Fibroblast of lung (primary cell): ENCODE results near the gene ANO7.

ENCODE experiments used
- EZH2 ChIP-seq: IDR thresholded peaks from 2 replicates; pipeline ENCODE4 v1.5.1; 2012; ENCODE audit warnings: low read length, control low read depth, mild to moderate bottlenecking; ENCODE audit errors: missing control alignments
- TF ChIP-seq, protein P1 (sequence below), 2 donors: IDR thresholded peaks in 1 of 2; conservative IDR thresholded peaks in 1 of 2; 1 replicate in 1 of 2; 2 replicates in 1 of 2; pipeline ENCODE4 v1.5.1; 2011 to 2012; ENCODE audit warnings: low read length in 2 of 2, control low read depth in 1 of 2, inconsistent platforms in 1 of 2, low read depth in 1 of 2, mild to moderate bottlenecking in 1 of 2

DNA sequence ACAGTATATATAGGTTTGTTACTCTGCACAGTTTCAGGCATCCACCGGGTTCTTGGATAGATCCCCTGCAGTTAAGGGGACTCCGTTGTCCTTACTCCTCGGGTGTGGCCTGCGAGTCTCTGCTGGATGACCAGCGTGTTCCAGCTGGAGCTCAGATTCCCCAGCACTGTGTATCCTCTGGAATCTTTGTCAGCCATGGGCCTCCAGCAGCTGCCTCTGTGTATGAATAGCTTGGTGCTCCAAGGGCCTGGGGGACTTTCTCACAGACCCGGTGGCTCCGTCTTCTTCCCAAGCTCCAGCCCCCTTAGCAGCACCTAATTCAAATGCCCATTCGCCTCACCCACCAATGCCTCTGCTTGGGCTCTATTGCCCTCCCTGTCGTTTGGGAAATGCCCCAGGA, 6.3 kb downstream of the ANO7 start:
- TF ChIP-seq, protein P1, sequence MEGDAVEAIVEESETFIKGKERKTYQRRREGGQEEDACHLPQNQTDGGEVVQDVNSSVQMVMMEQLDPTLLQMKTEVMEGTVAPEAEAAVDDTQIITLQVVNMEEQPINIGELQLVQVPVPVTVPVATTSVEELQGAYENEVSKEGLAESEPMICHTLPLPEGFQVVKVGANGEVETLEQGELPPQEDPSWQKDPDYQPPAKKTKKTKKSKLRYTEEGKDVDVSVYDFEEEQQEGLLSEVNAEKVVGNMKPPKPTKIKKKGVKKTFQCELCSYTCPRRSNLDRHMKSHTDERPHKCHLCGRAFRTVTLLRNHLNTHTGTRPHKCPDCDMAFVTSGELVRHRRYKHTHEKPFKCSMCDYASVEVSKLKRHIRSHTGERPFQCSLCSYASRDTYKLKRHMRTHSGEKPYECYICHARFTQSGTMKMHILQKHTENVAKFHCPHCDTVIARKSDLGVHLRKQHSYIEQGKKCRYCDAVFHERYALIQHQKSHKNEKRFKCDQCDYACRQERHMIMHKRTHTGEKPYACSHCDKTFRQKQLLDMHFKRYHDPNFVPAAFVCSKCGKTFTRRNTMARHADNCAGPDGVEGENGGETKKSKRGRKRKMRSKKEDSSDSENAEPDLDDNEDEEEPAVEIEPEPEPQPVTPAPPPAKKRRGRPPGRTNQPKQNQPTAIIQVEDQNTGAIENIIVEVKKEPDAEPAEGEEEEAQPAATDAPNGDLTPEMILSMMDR (conservative IDR thresholded peaks at IDR 0.05 in 1 of 2, IDR thresholded peaks at IDR 0.05 in 1 of 2; ENCODE audit: low read depth in 1 of 2, low read length in 2 of 2): no peak
- no peak for TF ChIP-seq EZH2
